WTC11 (cell line): ENCODE results near the gene SLC27A2.

Experiments used
- ATF2 ChIP-seq: sonication (generic); formaldehyde crosslinking; IDR thresholded peaks from 2 replicates; pipeline ENCODE4 v1.8.1; 2022; ENCODE audit warnings: low read depth, missing genetic modification reagents, borderline replicate concordance
- ATF3 ChIP-seq: sonication (generic); formaldehyde crosslinking; conservative IDR thresholded peaks from 2 replicates; pipeline ENCODE4 v1.8.1; 2022; ENCODE audit warnings: mild to moderate bottlenecking, missing genetic modification reagents
- CTCF ChIP-seq: fragments of 200-600 bp; IDR thresholded peaks from 2 replicates; pipeline ENCODE4 v1.8.0; 2022; ENCODE audit warnings: antibody characterized with exemption
- FOXJ3 ChIP-seq: sonication (generic); formaldehyde crosslinking; IDR thresholded peaks from 2 replicates; pipeline ENCODE4 v1.9.0; 2021; ENCODE audit warnings: missing genetic modification reagents, mild to moderate bottlenecking, borderline replicate concordance
- JUN ChIP-seq: sonication (generic); formaldehyde crosslinking; IDR thresholded peaks from 2 replicates; pipeline ENCODE4 v1.8.0; 2023; ENCODE audit warnings: mild to moderate bottlenecking, missing genetic modification reagents
- MAX ChIP-seq: sonication (generic); formaldehyde crosslinking; IDR thresholded peaks from 2 replicates; pipeline ENCODE4 v1.8.0; 2022; ENCODE audit warnings: mild to moderate bottlenecking, missing genetic modification reagents
- NFYB ChIP-seq: sonication (generic); formaldehyde crosslinking; conservative IDR thresholded peaks from 2 replicates; pipeline ENCODE4 v1.8.0; 2022; ENCODE audit warnings: low read depth, missing genetic modification reagents
- NR2C2 ChIP-seq: sonication (generic); formaldehyde crosslinking; IDR thresholded peaks from 2 replicates; pipeline ENCODE4 v1.8.0; 2022; ENCODE audit warnings: mild to moderate bottlenecking, missing genetic modification reagents
- PREB ChIP-seq: sonication (generic); formaldehyde crosslinking; IDR thresholded peaks from 2 replicates; pipeline ENCODE4 v1.8.1; 2022; ENCODE audit warnings: mild to moderate bottlenecking, missing genetic modification reagents, moderate library complexity, borderline replicate concordance
- ZNF121 ChIP-seq: sonication (generic); formaldehyde crosslinking; IDR thresholded peaks from 2 replicates; pipeline ENCODE4 v1.8.0; 2023; ENCODE audit warnings: missing genetic modification reagents
- ZNF138 ChIP-seq: sonication (generic); formaldehyde crosslinking; conservative IDR thresholded peaks from 2 replicates; pipeline ENCODE4 v1.8.1; 2022; ENCODE audit warnings: mild to moderate bottlenecking, moderate library complexity, missing genetic modification reagents

- no peak for TF ChIP-seq CTCF
- TF ChIP-seq NR2C2 (CRISPR knock-in tag) = no peak
- no peak for TF ChIP-seq PREB (CRISPR knock-in tag)
- no peak for TF ChIP-seq ATF3
- TF ChIP-seq NFYB (CRISPR knock-in tag) = no peak
- no peak for TF ChIP-seq ATF2
- no peak for TF ChIP-seq MAX
- TF ChIP-seq ZNF138 (CRISPR knock-in tag) = no peak
- TF ChIP-seq ZNF121 (CRISPR knock-in tag) = no peak
- TF ChIP-seq FOXJ3 (CRISPR knock-in tag) = no peak
- TF ChIP-seq JUN = no peak
These were observed 98.3 kb downstream of the SLC27A2 start for GRCh38 chr15:50280271-50280670.
